HG03045 (cell line): ENCODE results near the gene NOXA1.

Experiments
- ATAC-seq: cut with Tn5 transposase; IDR thresholded peaks from one replicate; pipeline ENCODE4 v1.9.1; 2021; ENCODE audit warnings: mild to moderate bottlenecking, moderate library complexity; ENCODE audit not compliant: unreplicated experiment

The NOXA1 gene

GRCh38 chr9:137452761-137453642 is 29.8 kb downstream of the NOXA1 start:
- no peak for ATAC-seq

DNA sequence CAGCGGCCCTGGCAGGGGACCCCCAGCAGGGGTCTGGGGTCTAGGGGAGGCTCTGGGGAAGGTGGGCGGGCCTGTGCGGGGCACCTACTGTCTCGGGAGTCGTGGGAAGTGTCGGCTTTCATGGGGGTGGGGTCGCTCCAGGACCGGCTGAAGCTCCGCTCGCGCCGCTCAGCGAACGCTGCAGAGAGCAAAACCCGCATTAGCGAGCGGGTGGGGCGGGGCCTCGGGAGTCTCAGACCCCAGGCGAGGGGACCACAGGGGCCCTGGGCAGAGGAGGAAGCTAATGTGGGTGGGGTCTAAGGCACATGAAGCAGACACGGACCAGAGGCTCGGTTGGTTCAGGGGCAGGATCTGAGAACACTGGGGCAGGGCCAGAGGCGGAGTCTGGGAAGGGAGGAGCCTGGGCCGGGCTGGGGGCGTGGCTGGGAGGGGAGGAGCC is 30.5 kb downstream of the NOXA1 start:
- no peak for ATAC-seq

GRCh38 chr9:137454145-137454596 is 31.0 kb downstream of the NOXA1 start:
- ATAC-seq, result no peak

GRCh38 chr9:137454597-137455358 is 31.6 kb downstream of the NOXA1 start:
- no peak for ATAC-seq

GRCh38 chr9:137455359-137455991 is 32.3 kb downstream of the NOXA1 start:
- no peak for ATAC-seq

DNA sequence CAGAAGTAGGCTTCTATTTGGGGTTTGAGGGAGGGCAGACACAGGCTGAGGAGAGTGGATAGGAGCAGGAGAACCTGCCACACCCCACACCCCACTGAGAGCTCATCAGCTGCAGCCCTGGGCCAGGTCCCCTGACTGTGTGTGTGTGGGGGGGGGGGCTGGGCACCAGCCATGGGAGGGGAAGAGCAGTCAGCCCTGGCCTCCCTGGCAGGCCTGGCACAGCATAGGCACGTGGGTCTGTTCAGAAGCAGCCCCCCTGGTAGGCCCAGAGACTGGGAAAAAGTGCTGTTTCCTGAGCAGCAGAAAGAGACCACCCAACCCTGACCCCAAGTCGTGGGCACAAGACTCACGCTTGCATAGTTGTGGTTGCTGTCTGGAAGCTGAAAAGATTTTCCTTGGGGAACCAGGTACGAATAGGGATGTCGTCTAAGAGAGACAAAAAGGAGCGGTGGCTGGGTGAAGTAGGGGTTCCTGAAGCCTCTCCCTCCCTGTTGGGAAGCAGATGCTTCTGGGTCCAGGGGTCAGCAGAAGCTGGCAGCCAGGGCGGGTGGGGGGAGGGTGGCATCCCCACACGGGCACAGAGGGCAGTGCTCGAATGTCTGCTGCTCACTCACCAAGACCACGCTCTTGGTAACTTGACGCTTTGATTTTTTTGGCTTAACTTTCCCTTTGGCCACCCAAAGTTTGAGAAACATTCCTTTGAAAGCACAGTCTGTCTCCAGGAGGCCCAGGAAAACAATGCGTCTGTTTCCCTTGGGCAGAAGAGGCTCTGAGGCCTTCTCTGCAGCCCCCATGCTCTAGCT is 33.1 kb downstream of the NOXA1 start:
- ATAC-seq, result no peak

DNA sequence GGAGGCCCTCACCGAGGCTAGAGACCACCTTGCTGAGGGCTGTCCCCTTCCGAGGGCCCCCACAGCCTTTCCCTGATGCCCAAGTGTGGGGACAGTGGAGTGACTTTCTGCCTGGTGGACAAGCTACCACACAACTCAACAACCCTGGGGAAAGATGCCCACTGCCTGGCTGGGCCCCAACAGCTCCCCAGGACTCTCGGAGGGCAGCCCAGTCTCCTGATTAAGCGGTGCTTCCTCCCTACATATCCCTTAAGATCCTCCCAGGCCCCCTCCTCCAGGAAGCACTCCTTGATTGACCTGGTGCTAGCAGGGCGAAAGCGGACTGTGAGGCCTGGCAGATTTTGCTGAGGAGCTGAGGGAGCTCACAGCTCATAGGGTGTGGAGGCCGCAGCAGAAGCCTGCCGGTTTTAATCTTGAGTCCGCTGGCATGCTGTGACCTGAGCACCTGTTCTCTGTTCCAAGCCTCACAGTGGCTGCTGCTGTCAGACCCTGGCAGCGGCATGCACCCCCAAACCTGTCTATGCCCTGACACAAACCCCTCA is 33.7 kb downstream of the NOXA1 start:
- no peak for ATAC-seq

DNA sequence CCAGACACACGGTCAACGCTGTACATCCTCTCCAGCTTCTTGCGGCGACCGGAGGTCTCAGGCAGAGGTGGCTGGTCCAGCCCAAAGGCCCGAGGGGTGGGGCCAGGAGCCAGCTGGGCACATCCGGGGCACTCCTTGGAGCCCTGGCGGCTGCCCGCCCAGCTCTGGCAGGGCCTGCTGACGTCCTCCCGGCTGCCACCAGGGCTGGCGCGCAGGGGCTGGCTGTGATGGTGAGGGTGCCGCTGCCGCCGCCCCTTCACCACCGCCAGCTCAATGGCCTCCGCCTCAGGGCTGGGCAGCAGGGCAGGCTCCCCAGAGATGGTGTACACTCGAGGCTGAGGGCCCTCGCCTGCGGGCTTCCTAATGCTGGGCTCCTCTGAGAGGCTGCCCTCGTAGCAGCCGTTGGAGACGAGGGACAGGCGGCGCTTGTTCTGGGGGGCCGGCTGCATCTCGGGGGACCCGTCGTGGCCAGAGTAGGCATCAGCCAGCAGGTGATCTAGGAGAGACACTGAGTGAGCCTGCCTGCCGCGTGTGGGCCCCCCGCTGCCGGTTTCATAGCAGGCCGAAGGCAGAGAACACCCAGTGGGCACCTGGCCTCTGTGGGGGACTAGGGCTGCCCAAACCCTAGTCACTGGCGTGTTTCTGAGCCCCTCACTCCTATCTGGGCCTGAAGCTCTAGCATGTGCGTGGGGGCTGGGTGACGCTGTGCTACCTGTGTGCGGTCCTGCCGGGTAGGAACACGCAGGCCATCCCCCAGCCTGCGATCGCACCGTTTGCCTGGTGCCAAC is 34.4 kb downstream of the NOXA1 start:
- no peak for ATAC-seq

DNA sequence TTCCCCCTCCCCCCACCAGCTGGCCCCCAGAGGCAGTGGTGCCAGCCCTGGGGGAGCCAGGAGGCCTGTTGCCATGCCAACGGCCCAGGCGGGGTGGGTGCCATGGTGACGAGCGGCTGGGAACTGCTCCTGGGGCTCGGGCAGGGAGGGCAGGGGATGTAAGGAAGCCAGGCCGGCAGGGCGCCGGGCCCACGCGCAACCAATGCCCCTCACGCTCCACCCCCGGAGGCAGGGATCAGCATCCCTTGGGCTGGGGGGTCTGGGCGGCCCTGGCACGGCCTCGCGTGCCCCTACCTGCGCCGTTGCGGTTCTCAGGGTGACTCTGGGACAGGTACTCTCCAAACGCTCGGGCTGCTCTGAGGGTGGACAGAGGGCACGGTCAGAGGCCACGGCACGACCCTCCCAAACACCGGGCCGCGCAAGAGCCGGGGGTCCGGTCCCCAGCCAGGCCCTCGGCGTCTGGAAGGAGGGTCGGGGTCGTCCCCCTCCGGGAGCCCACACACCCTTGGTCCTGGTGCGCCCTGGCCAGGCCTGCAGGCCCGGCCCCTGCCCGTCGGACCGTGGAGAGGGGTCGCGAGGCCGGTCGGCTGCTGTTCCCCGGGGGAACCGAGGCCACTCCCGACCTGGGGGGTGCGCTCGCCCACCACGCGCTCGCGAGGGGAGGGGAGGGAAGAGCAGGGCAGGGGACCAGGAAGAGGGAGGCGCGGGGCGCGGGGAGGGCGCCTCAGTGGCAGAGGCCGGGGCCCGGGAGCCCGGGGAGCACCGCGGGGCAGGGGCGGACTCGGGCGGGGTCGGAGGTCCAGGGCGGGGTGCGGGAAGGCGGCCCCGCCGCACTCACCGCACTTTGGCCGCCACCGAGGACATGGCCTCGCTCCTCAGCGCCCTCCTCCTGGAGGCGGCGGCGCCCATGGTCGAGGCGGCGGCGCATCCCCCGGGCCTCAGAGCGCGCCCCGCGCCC is 35.3 kb downstream of the NOXA1 start:
- no peak for ATAC-seq

- peak; percentile 68 for ATAC-seq
These were observed 36.0 kb downstream of the NOXA1 start, which contains the start of gene NSMF for GRCh38 chr9:137459152-137459600. NSMF (minus strand) TSS chr9:137459334; CDS start chr9:137459102, 232 bp downstream.

DNA sequence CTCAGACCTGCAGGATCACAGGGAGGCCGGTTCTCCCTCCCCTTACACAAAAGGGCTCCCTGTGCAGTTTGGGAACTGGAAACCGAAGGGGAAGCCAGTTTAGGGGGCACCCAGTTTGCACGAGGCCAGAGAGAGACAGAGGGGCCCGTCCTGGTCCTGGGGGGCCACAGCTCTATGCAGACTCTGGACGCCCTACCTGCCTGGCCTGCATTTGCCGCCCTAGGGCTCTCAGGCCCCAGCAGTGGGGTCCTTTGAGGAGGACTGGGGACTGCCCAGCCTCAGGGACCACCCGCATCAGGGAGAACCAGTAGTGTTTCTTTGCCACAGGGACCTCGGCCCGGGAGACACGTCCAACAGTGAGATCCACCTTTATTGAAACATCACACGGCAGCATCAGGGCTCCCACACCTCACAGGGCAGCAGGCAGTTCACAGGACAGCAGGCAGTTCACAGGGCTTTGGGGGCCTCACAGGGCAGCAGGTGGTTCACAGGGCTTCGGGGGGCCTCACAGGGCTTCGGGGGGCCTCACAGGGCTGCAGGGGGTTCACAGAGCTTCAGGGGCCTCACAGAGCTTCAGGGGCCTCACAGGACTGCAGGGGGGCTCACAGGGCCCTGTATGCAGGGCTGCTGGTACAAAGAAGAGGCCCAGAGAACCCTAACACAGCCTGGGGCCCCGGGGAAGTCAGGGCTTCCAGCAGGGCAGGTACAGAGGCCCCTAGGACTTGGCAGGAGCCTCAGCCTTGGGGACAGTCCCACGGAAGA is 36.6 kb downstream of the NOXA1 start:
- ATAC-seq, result no peak

- no peak for ATAC-seq
These were observed 37.4 kb downstream of the NOXA1 start for GRCh38 chr9:137460363-137461315.

GRCh38 chr9:137461316-137461662 is 38.1 kb downstream of the NOXA1 start:
- no peak for ATAC-seq

GRCh38 chr9:137461663-137462395 is 38.6 kb downstream of the NOXA1 start:
- no peak for ATAC-seq

- no peak for ATAC-seq
These were observed 39.3 kb downstream of the NOXA1 start for GRCh38 chr9:137462396-137462985.
